Calu3 (cell line): ENCODE measurements around the gene CCL22. TPM values are rescaled to one million over a fixed set of nuclear protein-coding genes. Genes with fewer than 3 reads are reported as not detected.

Experiments
- BruUV-seq: library from RNA; stranded (reverse); fragments of 400-500 nt; replicated peaks from 2 replicates; lab custom pipeline; 2021; lab: Mats Ljungman, UMichigan
- CTCF ChIA-PET: fragments of 300-600 bp; sonication (Branson Sonifier 250); formaldehyde crosslinking; loops from one replicate; lab custom pipeline; 2022; ENCODE audit warnings: antibody characterized with exemption; lab: Charles Lee
- DNase-seq: peaks from one replicate; pipeline ENCODE4 v3.0.0; 2022
- H3K27ac Mint-ChIP-seq: one replicate; pipeline ENCODE4 v1.8.0; 2022; ENCODE audit warnings: mixed read lengths; ENCODE audit not compliant: unreplicated experiment
- H3K27me3 Mint-ChIP-seq: one replicate; pipeline ENCODE4 v1.8.0; 2022; ENCODE audit warnings: mixed read lengths; ENCODE audit not compliant: unreplicated experiment
- H3K36me3 Mint-ChIP-seq: one replicate; pipeline ENCODE4 v1.8.0; 2022; ENCODE audit warnings: mild to moderate bottlenecking, moderate library complexity, mixed read lengths; ENCODE audit not compliant: insufficient read depth, unreplicated experiment
- H3K4me1 Mint-ChIP-seq: one replicate; pipeline ENCODE4 v1.8.0; 2022; ENCODE audit warnings: mild to moderate bottlenecking, low read depth, mixed read lengths; ENCODE audit not compliant: unreplicated experiment
- H3K4me3 Mint-ChIP-seq: one replicate; pipeline ENCODE4 v1.8.0; 2022; ENCODE audit warnings: mild to moderate bottlenecking, low read depth, moderate library complexity, mixed read lengths; ENCODE audit not compliant: unreplicated experiment
- H3K9me3 Mint-ChIP-seq: one replicate; pipeline ENCODE4 v1.8.0; 2022; ENCODE audit warnings: low read depth, mixed read lengths; ENCODE audit not compliant: unreplicated experiment
- CTCF ChIP-seq: fragments of 200-600 bp; IDR thresholded peaks from one replicate; pipeline ENCODE4 v1.8.0; 2022; ENCODE audit warnings: antibody characterized with exemption; ENCODE audit not compliant: unreplicated experiment
- intact Hi-C: fragments of 100-400 bp; cut with micrococcal nuclease; formaldehyde crosslinking; loops from one replicate; pipeline ENCODE4 v1.10.0; 2022; ENCODE audit not compliant: unreplicated experiment
- total RNA-seq: library from RNA; stranded (reverse); gene quantifications from 2 replicates; pipeline ENCODE4 v1.2.3, GENCODE V29; 2022

CCL22 gene
- total RNA-seq, 1 experiment from 2014 or later = 2.6 TPM

GRCh38 chr16:57377080-57377841, 18.7 kb downstream of the CCL22 start:
- peaks cover 27% of the 10 kb centered on the region for H3K36me3 Mint-ChIP-seq
- no peaks in the 10 kb centered on the region for H3K27me3 Mint-ChIP-seq
- no peaks in the 10 kb centered on the region for H3K9me3 Mint-ChIP-seq
- TF ChIP-seq CTCF = peak; percentile 60
- BruUV-seq = no TSS peak
- CTCF ChIA-PET = interaction anchor here (0.5 to 1.7 kb wide), 10 partner anchors 9 to 192 kb away, joined by 3 to 13 read pairs (median 4); partner anchors contain the start of genes PSME3IP1 and RSPRY1
- H3K27ac Mint-ChIP-seq = peak overlapping the region; percentile 93
- intact Hi-C loops = loop anchor here (1.0 to 5.0 kb wide), 3 partner anchors 35 to 77 kb away; no protein-coding TSS in a partner anchor
- peak overlapping the region; percentile 28 for H3K4me3 Mint-ChIP-seq
- DNase-seq = peak; percentile 71
- H3K4me1 Mint-ChIP-seq = peaks cover 78% of the 10 kb centered on the region

GRCh38 chr16:57379579-57379978, 21.0 kb downstream of the CCL22 start:
- no TSS peak for BruUV-seq
- peaks cover 31% of the 10 kb centered on the region for H3K36me3 Mint-ChIP-seq
- H3K9me3 Mint-ChIP-seq = no peaks in the 10 kb centered on the region
- intact Hi-C loops = loop anchor here (5.0 kb wide), 2 partner anchors 37 to 38 kb away; no protein-coding TSS in a partner anchor
- H3K4me3 Mint-ChIP-seq = no peak overlapping the region
- CTCF ChIA-PET = no interaction called here
- DNase-seq = peak; percentile 69
- no peaks in the 10 kb centered on the region for H3K27me3 Mint-ChIP-seq
- peak overlapping the region; percentile 67 for H3K27ac Mint-ChIP-seq
- no peak for TF ChIP-seq CTCF
- peaks cover 69% of the 10 kb centered on the region for H3K4me1 Mint-ChIP-seq

GRCh38 chr16:57380671-57381462, 22.3 kb downstream of the CCL22 start:
- CTCF ChIA-PET = interaction anchor here (0.7 to 1.0 kb wide), 3 partner anchors 11 to 77 kb away, joined by 3 to 8 read pairs (median 4); no protein-coding TSS in a partner anchor
- H3K27ac Mint-ChIP-seq = peak overlapping the region; percentile 67
- BruUV-seq = no TSS peak
- peaks cover 71% of the 10 kb centered on the region for H3K4me1 Mint-ChIP-seq
- no peaks in the 10 kb centered on the region for H3K9me3 Mint-ChIP-seq
- no peaks in the 10 kb centered on the region for H3K27me3 Mint-ChIP-seq
- peaks cover 31% of the 10 kb centered on the region for H3K36me3 Mint-ChIP-seq
- no peak for TF ChIP-seq CTCF
- intact Hi-C loops = no loop called here
- no peak overlapping the region for H3K4me3 Mint-ChIP-seq
- peak; percentile 69 for DNase-seq

- CTCF ChIA-PET = interaction anchor here (0.9 to 1.0 kb wide), 2 partner anchors 35 to 78 kb away, joined by 3 to 4 read pairs; no protein-coding TSS in a partner anchor
- no peak overlapping the region for H3K27ac Mint-ChIP-seq
- no peaks in the 10 kb centered on the region for H3K9me3 Mint-ChIP-seq
- no peak for TF ChIP-seq CTCF
- H3K36me3 Mint-ChIP-seq = peaks cover 31% of the 10 kb centered on the region
- no peaks in the 10 kb centered on the region for H3K27me3 Mint-ChIP-seq
- H3K4me1 Mint-ChIP-seq = peaks cover 66% of the 10 kb centered on the region
- no peak overlapping the region for H3K4me3 Mint-ChIP-seq
- no peak for DNase-seq
- intact Hi-C loops = no loop called here
- BruUV-seq = no TSS peak
Observed at GRCh38 chr16:57381791-57382534, 23.4 kb downstream of the CCL22 start.
